Parathyroid adenoma (tissue), 2 donors: ENCODE measurements around the gene CDH12.

Source experiments
- H2AFZ ChIP-seq: fragments of 300-600 bp; sonication (generic); one replicate; pipeline ENCODE4 v1.7.0; 2017; ENCODE audit warnings: antibody characterized with exemption, mild to moderate bottlenecking
- H3K27ac ChIP-seq: fragments of 300-600 bp; sonication (generic); one replicate; pipeline ENCODE4 v1.7.0; 2017
- H3K27me3 ChIP-seq: fragments of 300-600 bp; sonication (generic); one replicate; pipeline ENCODE4 v1.7.0; 2017; ENCODE audit warnings: low read length; ENCODE audit not compliant: control insufficient read depth, insufficient read depth
- H3K36me3 ChIP-seq: fragments of 300-600 bp; sonication (generic); one replicate; pipeline ENCODE4 v1.7.0; 2017; ENCODE audit warnings: low read length; ENCODE audit not compliant: control insufficient read depth, insufficient read depth
- H3K4me1 ChIP-seq: fragments of 300-600 bp; sonication (generic); one replicate; pipeline ENCODE4 v1.7.0; 2017; ENCODE audit warnings: control low read depth
- H3K4me2 ChIP-seq: fragments of 300-600 bp; sonication (generic); one replicate; pipeline ENCODE4 v1.7.0; 2017; ENCODE audit warnings: low read length
- H3K4me3 ChIP-seq: fragments of 300-600 bp; sonication (generic); one replicate; pipeline ENCODE4 v1.7.0; 2017; ENCODE audit warnings: low read depth, low read length
- H3K79me2 ChIP-seq: fragments of 300-600 bp; sonication (generic); one replicate; pipeline ENCODE4 v1.7.0; 2017; ENCODE audit warnings: control low read depth
- H3K9ac ChIP-seq: fragments of 300-600 bp; sonication (generic); one replicate; pipeline ENCODE4 v1.7.0; 2017; ENCODE audit warnings: mild to moderate bottlenecking
- H3K9me3 ChIP-seq: fragments of 300-600 bp; sonication (generic); one replicate; pipeline ENCODE4 v1.7.0; 2017; ENCODE audit warnings: low read length; ENCODE audit not compliant: control insufficient read depth
- CTCF ChIP-seq: fragments of 300-600 bp; sonication (generic); IDR thresholded peaks from one replicate; pipeline ENCODE4 v1.7.0; 2017; ENCODE audit warnings: antibody characterized with exemption, mild to moderate bottlenecking
- donor health status: primary hyperparathyroidism.

The CDH12 gene

DNA sequence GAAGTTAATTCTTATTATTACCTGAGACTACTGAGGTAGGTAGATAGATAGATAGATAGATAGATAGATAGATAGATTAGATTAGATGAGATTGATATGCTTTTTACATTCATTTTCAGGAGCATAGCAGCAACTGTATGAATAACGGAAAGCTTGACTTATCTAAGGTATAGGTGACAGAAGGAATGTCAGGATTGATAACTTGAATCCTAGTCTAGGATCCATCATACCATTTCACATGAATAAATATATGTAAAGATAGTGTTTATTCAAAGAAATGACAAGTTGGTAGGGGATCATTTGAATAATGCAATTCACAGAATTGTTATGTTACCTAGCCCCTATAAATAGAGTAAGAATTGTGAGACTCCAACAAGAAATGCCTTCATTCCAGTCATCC is 1008.2 kb downstream of the CDH12 start:
- H3K4me3 ChIP-seq: no peak overlapping the region
- no peak overlapping the region for H2AFZ ChIP-seq
- no peaks in the 10 kb centered on the region for H3K79me2 ChIP-seq
- H3K4me2 ChIP-seq: no peak overlapping the region
- no peaks in the 10 kb centered on the region for H3K36me3 ChIP-seq
- no peaks in the 10 kb centered on the region for H3K27me3 ChIP-seq
- no peaks in the 10 kb centered on the region for H3K9me3 ChIP-seq
- no peaks in the 10 kb centered on the region for H3K4me1 ChIP-seq
- no peak overlapping the region for H3K27ac ChIP-seq
- H3K9ac ChIP-seq: no peak overlapping the region
- no peak for TF ChIP-seq CTCF

DNA sequence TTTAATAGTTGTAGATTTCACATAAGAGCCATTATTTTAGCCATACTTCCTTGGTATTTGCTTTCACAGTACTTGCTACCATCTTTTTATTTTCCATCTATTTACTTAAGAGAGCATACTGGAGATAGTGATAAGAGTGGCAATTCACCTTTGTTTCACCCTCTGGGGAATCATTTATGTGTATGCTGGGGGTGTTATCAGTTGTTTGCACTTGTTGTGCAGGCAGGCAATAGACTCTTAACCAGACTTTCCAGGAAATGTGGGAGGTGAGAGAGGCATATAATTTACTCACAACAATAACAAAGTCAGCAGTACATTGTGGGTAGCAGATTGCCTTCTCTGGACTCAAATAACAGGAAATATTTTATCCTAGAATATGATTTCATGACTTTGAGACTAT is 1018.3 kb downstream of the CDH12 start:
- Histone ChIP-seq H3K36me3 (no peaks in the 10 kb centered on the region), H3K4me3 (no peak overlapping the region), H3K4me2 (no peak overlapping the region), H3K9me3 (no peaks in the 10 kb centered on the region), H3K9ac (no peak overlapping the region), H3K4me1 (no peaks in the 10 kb centered on the region), H2AFZ (no peak overlapping the region), H3K27me3 (no peaks in the 10 kb centered on the region), H3K79me2 (no peaks in the 10 kb centered on the region), H3K27ac (no peak overlapping the region)
- TF ChIP-seq CTCF: no peak

DNA sequence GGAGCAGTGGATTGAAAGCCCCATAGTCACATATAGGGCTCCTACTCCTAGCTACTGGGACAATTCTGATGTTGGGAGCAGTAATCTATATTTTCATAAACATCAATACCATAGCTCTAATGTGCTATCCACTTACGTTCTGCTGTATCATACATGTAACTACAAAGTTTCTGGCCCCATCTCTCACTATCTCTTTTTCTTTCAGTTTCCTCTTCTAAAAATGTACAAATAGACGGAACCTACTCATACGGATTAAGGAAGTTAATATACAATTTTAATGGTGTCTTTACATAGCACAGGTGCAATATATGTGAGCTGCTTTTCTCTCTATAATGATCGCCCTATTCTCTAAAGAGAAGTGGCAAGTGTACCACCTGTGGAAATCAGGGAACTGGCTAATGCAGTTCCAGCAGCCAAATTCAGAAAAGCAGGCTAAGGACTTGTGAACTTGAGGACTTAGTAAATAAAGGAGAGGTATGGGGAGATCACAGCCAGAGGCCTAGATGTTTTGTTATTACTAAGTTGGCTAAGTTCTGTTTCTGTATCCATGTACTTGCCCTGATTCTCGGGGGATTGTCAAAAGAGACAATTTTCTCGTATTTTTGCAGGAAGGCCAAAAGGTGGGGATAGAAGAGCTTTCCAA is 1021.9 kb downstream of the CDH12 start:
- H3K4me3 ChIP-seq: no peak overlapping the region
- H3K36me3 ChIP-seq: no peaks in the 10 kb centered on the region
- no peak for TF ChIP-seq CTCF
- H3K27me3 ChIP-seq: no peaks in the 10 kb centered on the region
- no peaks in the 10 kb centered on the region for H3K79me2 ChIP-seq
- no peaks in the 10 kb centered on the region for H3K4me1 ChIP-seq
- no peak overlapping the region for H2AFZ ChIP-seq
- H3K9ac ChIP-seq: no peak overlapping the region
- no peaks in the 10 kb centered on the region for H3K9me3 ChIP-seq
- H3K27ac ChIP-seq: no peak overlapping the region
- no peak overlapping the region for H3K4me2 ChIP-seq

DNA sequence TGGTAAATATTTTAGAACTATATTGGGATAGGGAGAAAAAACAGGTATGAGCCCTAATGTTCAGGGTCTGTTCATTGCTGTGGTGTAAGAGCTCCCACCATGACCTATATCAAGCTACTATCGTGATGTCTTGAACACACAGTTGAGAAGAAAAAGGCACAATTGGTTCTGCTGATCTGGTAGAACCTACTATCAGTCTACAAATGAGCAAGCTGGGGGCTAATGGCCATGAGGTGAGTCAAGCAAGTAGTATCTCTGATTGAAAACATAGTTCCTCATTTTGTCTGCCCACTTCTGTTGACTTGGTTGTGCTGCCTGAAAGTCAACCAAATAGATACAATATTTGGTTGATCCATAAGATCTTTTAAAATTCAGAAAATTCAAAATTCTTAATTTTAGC is 1026.3 kb downstream of the CDH12 start:
- Histone ChIP-seq H3K9ac (no peak overlapping the region), H3K79me2 (no peaks in the 10 kb centered on the region), H3K36me3 (no peaks in the 10 kb centered on the region), H2AFZ (no peak overlapping the region), H3K27me3 (no peaks in the 10 kb centered on the region), H3K4me3 (no peak overlapping the region), H3K27ac (no peak overlapping the region), H3K4me2 (no peak overlapping the region), H3K4me1 (no peaks in the 10 kb centered on the region), H3K9me3 (no peaks in the 10 kb centered on the region)
- TF ChIP-seq CTCF: no peak

- H3K27ac ChIP-seq: no peak overlapping the region
These were observed 1029.6 kb downstream of the CDH12 start for GRCh38 chr5:21823588-21823987.

More at GRCh38 chr5:21823588-21823987, 1029.6 kb downstream of the CDH12 start:
- Histone ChIP-seq H3K4me2 (no peak overlapping the region), H3K9me3 (no peaks in the 10 kb centered on the region), H3K4me3 (no peak overlapping the region), H3K9ac (no peak overlapping the region), H2AFZ (no peak overlapping the region), H3K27me3 (no peaks in the 10 kb centered on the region), H3K4me1 (no peaks in the 10 kb centered on the region), H3K36me3 (no peaks in the 10 kb centered on the region), H3K79me2 (no peaks in the 10 kb centered on the region)
- no peak for TF ChIP-seq CTCF
